ENCODE measurements around the gene MAMLD1.

MAMLD1 gene

GRCh38 chrX:150421816-150422215 is 58.7 kb downstream of the MAMLD1 start:
- no peak overlapping the region for H3K27ac ChIP-seq (ENCODE audit: insufficient read depth, low read length, poor library complexity, severe bottlenecking)
- H3K4me3 ChIP-seq (ENCODE audit: insufficient read depth, low read depth, low read length, poor library complexity, severe bottlenecking): no peak overlapping the region
- H3K9me3 ChIP-seq (ENCODE audit: control insufficient read depth, low read length): no peaks in the 10 kb centered on the region
- H3K27me3 ChIP-seq (replicated peaks; ENCODE audit: control insufficient read depth, insufficient read depth, low read length, poor library complexity, severe bottlenecking): no peaks in the 10 kb centered on the region
- no peaks in the 10 kb centered on the region for H3K4me1 ChIP-seq (ENCODE audit: control insufficient read depth, insufficient read depth, low read length, poor library complexity, severe bottlenecking)
- DNase-seq: no peak
- no peaks in the 10 kb centered on the region for H3K36me3 ChIP-seq (ENCODE audit: control insufficient read depth, insufficient read depth, low read length)

GRCh38 chrX:150429594-150429993 is 66.5 kb downstream of the MAMLD1 start:
- Histone ChIP-seq H3K4me1 (ENCODE audit: control insufficient read depth, insufficient read depth, low read length, poor library complexity, severe bottlenecking) (no peaks in the 10 kb centered on the region), H3K27ac (ENCODE audit: insufficient read depth, low read length, poor library complexity, severe bottlenecking) (no peak overlapping the region), H3K36me3 (ENCODE audit: control insufficient read depth, insufficient read depth, low read length) (no peaks in the 10 kb centered on the region), H3K9me3 (ENCODE audit: control insufficient read depth, low read length) (no peaks in the 10 kb centered on the region), H3K27me3 (replicated peaks; ENCODE audit: control insufficient read depth, insufficient read depth, low read length, poor library complexity, severe bottlenecking) (no peaks in the 10 kb centered on the region), H3K4me3 (ENCODE audit: insufficient read depth, low read depth, low read length, poor library complexity, severe bottlenecking) (no peak overlapping the region)
- no peak for DNase-seq

DNA sequence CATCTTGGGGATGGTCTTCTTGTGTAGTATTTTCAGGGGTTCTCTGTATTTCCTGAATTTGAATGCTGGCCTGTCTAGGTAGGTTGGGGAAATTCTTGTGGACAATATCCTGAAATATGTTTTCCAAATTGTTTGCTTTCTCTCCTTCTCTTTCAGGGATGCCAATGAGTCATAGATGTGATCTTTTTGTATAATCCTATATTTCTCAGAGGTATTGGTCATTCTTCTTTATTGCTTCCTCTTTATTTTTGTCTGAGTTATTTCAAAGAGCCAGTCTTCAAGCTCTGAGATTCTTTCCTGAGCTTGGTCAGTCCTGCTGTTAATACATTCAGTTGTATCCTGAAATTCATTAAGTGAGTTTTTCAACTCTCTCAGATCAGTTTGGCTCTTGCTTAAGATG is 73.1 kb downstream of the MAMLD1 start:
- Histone ChIP-seq H3K4me3 (ENCODE audit: insufficient read depth, low read depth, low read length, poor library complexity, severe bottlenecking) (no peak overlapping the region), H3K4me1 (ENCODE audit: control insufficient read depth, insufficient read depth, low read length, poor library complexity, severe bottlenecking) (no peaks in the 10 kb centered on the region), H3K9me3 (ENCODE audit: control insufficient read depth, low read length) (no peaks in the 10 kb centered on the region), H3K27me3 (replicated peaks; ENCODE audit: control insufficient read depth, insufficient read depth, low read length, poor library complexity, severe bottlenecking) (no peaks in the 10 kb centered on the region), H3K27ac (ENCODE audit: insufficient read depth, low read length, poor library complexity, severe bottlenecking) (no peak overlapping the region), H3K36me3 (ENCODE audit: control insufficient read depth, insufficient read depth, low read length) (no peaks in the 10 kb centered on the region)
- DNase-seq: no peak

GRCh38 chrX:150438165-150438564 is 75.0 kb downstream of the MAMLD1 start:
- no peak for DNase-seq
- Histone ChIP-seq H3K4me1 (ENCODE audit: control insufficient read depth, insufficient read depth, low read length, poor library complexity, severe bottlenecking) (no peaks in the 10 kb centered on the region), H3K36me3 (ENCODE audit: control insufficient read depth, insufficient read depth, low read length) (no peaks in the 10 kb centered on the region), H3K4me3 (ENCODE audit: insufficient read depth, low read depth, low read length, poor library complexity, severe bottlenecking) (no peak overlapping the region), H3K27me3 (replicated peaks; ENCODE audit: control insufficient read depth, insufficient read depth, low read length, poor library complexity, severe bottlenecking) (no peaks in the 10 kb centered on the region), H3K9me3 (ENCODE audit: control insufficient read depth, low read length) (no peaks in the 10 kb centered on the region), H3K27ac (ENCODE audit: insufficient read depth, low read length, poor library complexity, severe bottlenecking) (no peak overlapping the region)

DNA sequence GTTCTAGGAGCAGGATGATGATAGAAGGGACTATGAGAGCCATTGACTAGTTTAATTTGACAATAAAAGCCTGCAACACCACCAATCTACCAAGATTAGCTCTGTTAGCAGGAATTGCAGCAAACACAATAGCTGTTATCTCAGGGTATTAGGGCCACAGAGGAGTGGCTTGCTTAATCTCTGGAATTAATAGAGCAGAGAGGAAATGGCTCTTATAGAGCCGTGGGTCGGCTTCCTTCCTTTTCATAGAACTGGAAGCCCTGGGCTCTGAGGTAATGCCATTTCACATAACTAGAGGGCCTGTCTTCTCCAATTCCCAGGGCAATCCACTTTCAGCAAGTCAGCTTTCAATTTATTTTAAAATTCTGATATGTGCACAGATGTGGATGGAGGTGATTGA is 83.0 kb downstream of the MAMLD1 start:
- Histone ChIP-seq H3K27ac (ENCODE audit: insufficient read depth, low read length, poor library complexity, severe bottlenecking) (no peak overlapping the region), H3K9me3 (ENCODE audit: control insufficient read depth, low read length) (no peaks in the 10 kb centered on the region), H3K4me3 (ENCODE audit: insufficient read depth, low read depth, low read length, poor library complexity, severe bottlenecking) (no peak overlapping the region), H3K36me3 (ENCODE audit: control insufficient read depth, insufficient read depth, low read length) (no peaks in the 10 kb centered on the region), H3K4me1 (ENCODE audit: control insufficient read depth, insufficient read depth, low read length, poor library complexity, severe bottlenecking) (peaks cover 4% of the 10 kb centered on the region), H3K27me3 (replicated peaks; ENCODE audit: control insufficient read depth, insufficient read depth, low read length, poor library complexity, severe bottlenecking) (no peaks in the 10 kb centered on the region)
- no peak for DNase-seq

DNA sequence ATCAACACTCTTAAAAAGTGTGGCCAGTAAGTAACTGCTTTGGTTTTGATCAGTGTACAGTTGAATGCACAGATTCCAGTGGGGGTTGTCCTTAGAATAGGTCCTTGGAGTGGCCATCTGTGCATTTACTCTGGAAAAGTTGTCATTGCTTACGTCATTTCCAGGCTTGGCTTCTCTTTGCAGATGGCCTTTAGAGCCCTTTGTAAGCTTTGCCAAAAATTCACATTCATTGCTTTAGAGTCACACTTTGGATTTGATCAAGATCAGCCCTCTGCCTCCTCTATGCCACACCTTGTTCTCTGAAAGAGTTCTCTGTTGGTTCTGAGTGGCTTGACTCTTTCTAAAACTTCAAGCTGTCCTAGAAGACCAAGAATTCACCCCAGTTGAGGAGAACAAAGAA is 83.9 kb downstream of the MAMLD1 start:
- no peak overlapping the region for H3K4me3 ChIP-seq (ENCODE audit: insufficient read depth, low read depth, low read length, poor library complexity, severe bottlenecking)
- DNase-seq: no peak
- H3K9me3 ChIP-seq (ENCODE audit: control insufficient read depth, low read length): no peaks in the 10 kb centered on the region
- no peaks in the 10 kb centered on the region for H3K27me3 ChIP-seq (replicated peaks; ENCODE audit: control insufficient read depth, insufficient read depth, low read length, poor library complexity, severe bottlenecking)
- no peak overlapping the region for H3K27ac ChIP-seq (ENCODE audit: insufficient read depth, low read length, poor library complexity, severe bottlenecking)
- no peaks in the 10 kb centered on the region for H3K36me3 ChIP-seq (ENCODE audit: control insufficient read depth, insufficient read depth, low read length)
- H3K4me1 ChIP-seq (ENCODE audit: control insufficient read depth, insufficient read depth, low read length, poor library complexity, severe bottlenecking): peaks cover 4% of the 10 kb centered on the region

DNA sequence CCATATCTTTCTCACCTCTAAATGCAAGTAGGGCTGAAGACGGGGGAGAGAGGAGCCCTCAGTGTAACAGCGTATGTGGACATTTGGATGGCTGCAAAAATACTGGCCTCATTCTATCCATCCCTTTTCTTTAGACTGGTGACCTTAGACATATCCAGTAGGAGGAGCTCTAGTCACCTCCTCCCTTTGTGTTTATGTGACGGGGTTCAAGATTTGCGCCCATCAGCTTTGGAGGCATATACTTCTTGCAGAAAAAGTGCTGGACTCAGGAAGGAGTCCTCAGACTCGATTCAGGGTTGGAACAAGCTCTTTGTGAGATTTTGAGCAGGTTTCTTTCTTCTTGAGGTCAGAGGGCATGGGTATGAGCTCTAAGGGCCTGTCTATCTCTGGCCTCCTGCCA is 86.2 kb downstream of the MAMLD1 start:
- Histone ChIP-seq H3K9me3 (ENCODE audit: control insufficient read depth, low read length) (no peaks in the 10 kb centered on the region), H3K4me1 (ENCODE audit: control insufficient read depth, insufficient read depth, low read length, poor library complexity, severe bottlenecking) (peaks cover 4% of the 10 kb centered on the region), H3K36me3 (ENCODE audit: control insufficient read depth, insufficient read depth, low read length) (no peaks in the 10 kb centered on the region), H3K27ac (ENCODE audit: insufficient read depth, low read length, poor library complexity, severe bottlenecking) (no peak overlapping the region), H3K27me3 (replicated peaks; ENCODE audit: control insufficient read depth, insufficient read depth, low read length, poor library complexity, severe bottlenecking) (no peaks in the 10 kb centered on the region), H3K4me3 (ENCODE audit: insufficient read depth, low read depth, low read length, poor library complexity, severe bottlenecking) (no peak overlapping the region)
- DNase-seq: no peak

DNA sequence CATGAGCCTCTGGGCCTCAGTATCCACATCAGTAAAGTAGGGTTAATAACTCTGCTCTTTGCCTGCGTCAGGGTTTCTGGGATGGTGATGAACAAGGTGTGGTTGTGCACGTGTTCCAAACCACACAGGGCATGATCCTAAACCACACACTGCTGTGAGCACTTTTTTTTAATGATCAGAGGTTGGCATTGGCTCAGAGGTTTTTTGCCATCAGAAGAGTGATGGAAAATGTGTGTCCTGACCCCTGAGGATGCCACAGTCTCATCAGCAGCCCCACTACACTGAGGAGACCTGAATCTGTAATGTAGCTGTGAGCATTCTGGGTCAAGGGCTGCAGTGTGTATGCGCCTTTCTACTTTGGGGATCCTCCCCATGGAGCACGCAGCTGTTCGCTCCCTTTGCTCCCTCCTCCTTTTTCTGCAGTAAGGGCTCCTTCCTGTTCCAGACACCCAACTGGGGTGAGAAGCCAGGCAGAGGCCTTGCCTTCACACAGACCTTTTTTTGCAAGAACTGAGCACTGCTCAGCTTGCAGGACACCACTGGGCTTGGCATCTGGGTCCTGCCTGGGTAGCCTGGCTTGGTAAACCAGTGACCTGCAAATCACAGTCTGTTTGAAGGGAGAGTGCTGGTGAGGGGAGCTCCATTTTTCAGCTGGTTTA is 87.5 kb downstream of the MAMLD1 start:
- Histone ChIP-seq H3K9me3 (ENCODE audit: control insufficient read depth, low read length) (no peaks in the 10 kb centered on the region), H3K36me3 (ENCODE audit: control insufficient read depth, insufficient read depth, low read length) (no peaks in the 10 kb centered on the region), H3K27me3 (replicated peaks; ENCODE audit: control insufficient read depth, insufficient read depth, low read length, poor library complexity, severe bottlenecking) (no peaks in the 10 kb centered on the region), H3K4me3 (ENCODE audit: insufficient read depth, low read depth, low read length, poor library complexity, severe bottlenecking) (no peak overlapping the region), H3K27ac (ENCODE audit: insufficient read depth, low read length, poor library complexity, severe bottlenecking) (no peak overlapping the region), H3K4me1 (ENCODE audit: control insufficient read depth, insufficient read depth, low read length, poor library complexity, severe bottlenecking) (peaks cover 4% of the 10 kb centered on the region)
- no peak for DNase-seq

- Histone ChIP-seq H3K27ac (ENCODE audit: insufficient read depth, low read length, poor library complexity, severe bottlenecking) (no peak overlapping the region), H3K36me3 (ENCODE audit: control insufficient read depth, insufficient read depth, low read length) (no peaks in the 10 kb centered on the region), H3K4me3 (ENCODE audit: insufficient read depth, low read depth, low read length, poor library complexity, severe bottlenecking) (no peak overlapping the region), H3K9me3 (ENCODE audit: control insufficient read depth, low read length) (no peaks in the 10 kb centered on the region), H3K27me3 (replicated peaks; ENCODE audit: control insufficient read depth, insufficient read depth, low read length, poor library complexity, severe bottlenecking) (no peaks in the 10 kb centered on the region), H3K4me1 (ENCODE audit: control insufficient read depth, insufficient read depth, low read length, poor library complexity, severe bottlenecking) (peaks cover 4% of the 10 kb centered on the region)
- no peak for DNase-seq
These were observed 88.8 kb downstream of the MAMLD1 start for GRCh38 chrX:150451953-150452352.

- DNase-seq: no peak
- no peak overlapping the region for H3K27ac ChIP-seq (ENCODE audit: insufficient read depth, low read length, poor library complexity, severe bottlenecking)
- no peaks in the 10 kb centered on the region for H3K27me3 ChIP-seq (replicated peaks; ENCODE audit: control insufficient read depth, insufficient read depth, low read length, poor library complexity, severe bottlenecking)
- no peaks in the 10 kb centered on the region for H3K36me3 ChIP-seq (ENCODE audit: control insufficient read depth, insufficient read depth, low read length)
- H3K4me3 ChIP-seq (ENCODE audit: insufficient read depth, low read depth, low read length, poor library complexity, severe bottlenecking): no peak overlapping the region
- H3K4me1 ChIP-seq (ENCODE audit: control insufficient read depth, insufficient read depth, low read length, poor library complexity, severe bottlenecking): peaks cover 4% of the 10 kb centered on the region
- H3K9me3 ChIP-seq (ENCODE audit: control insufficient read depth, low read length): no peaks in the 10 kb centered on the region
These were observed 91.0 kb downstream of the MAMLD1 start for GRCh38 chrX:150454083-150454482.
